SK-N-SH (cell line): Measurements from ENCODE around the gene ST6GALNAC3. TPM values are rescaled to one million over a fixed set of nuclear protein-coding genes. Genes with fewer than 3 reads are reported as not detected.

ENCODE experiments used
- CTCF ChIA-PET: fragments of 300-600, 350-600 bp; formaldehyde crosslinking; extraction: SDS; loops from one replicate; lab custom pipeline; 2021; lab: Yijun Ruan, JAX
- POLR2A ChIA-PET: fragments of 350-600 bp; sonication (Branson Sonifier 250); formaldehyde crosslinking; extraction: SDS; loops from one replicate; lab custom pipeline; 2020; ENCODE audit warnings: antibody characterized with exemption, inconsistent platforms; lab: Yijun Ruan, JAX
- DNase-seq: peaks from one replicate; pipeline ENCODE4 v3.0.0; 2012
- H2AFZ ChIP-seq: fragments of 200-600 bp; sonication (generic); 2 replicates; pipeline ENCODE4 v1.8.1; 2016; ENCODE audit warnings: antibody characterized with exemption, mild to moderate bottlenecking, low read depth
- H3F3A ChIP-seq: fragments of 200-600 bp; sonication (generic); replicated peaks from 2 replicates; pipeline ENCODE3; 2016; ENCODE audit warnings: antibody characterized with exemption, mild to moderate bottlenecking; ENCODE audit not compliant: insufficient read depth
- H3K27ac ChIP-seq, 2 experiments: fragments of 200-500 bp in 1 of 2; fragments of 200-600 bp in 1 of 2; sonication (Bioruptor generic) in 1 of 2; sonication (generic), shearing (Covaris generic) in 1 of 2; 2 replicates each; pipeline versions ENCODE4 v1.5.1 to v1.6.1; 2014 to 2016; ENCODE audit warnings: low read depth in 2 of 2, inconsistent platforms in 1 of 2, low read length in 1 of 2, mild to moderate bottlenecking in 1 of 2, mixed read lengths in 1 of 2
- H3K27me3 ChIP-seq: fragments of 200-600 bp; sonication (generic), shearing (Covaris generic); 2 replicates; pipeline ENCODE4 v1.6.1; 2016; ENCODE audit warnings: mixed run types; ENCODE audit not compliant: insufficient read depth
- H3K36me3 ChIP-seq, 2 experiments: fragments of 200-500 bp in 1 of 2; fragments of 200-600 bp in 1 of 2; sonication (Bioruptor generic) in 1 of 2; sonication (generic) in 1 of 2; replicated peaks in 1 of 2; 2 replicates each; pipeline versions ENCODE3 to v1.5.1; 2014 to 2016; ENCODE audit warnings: low read length in 1 of 2, mild to moderate bottlenecking in 1 of 2; ENCODE audit not compliant: insufficient read depth in 2 of 2, control insufficient read depth in 1 of 2
- H3K4me1 ChIP-seq, 2 experiments: fragments of 200-500 bp in 1 of 2; fragments of 200-600 bp in 1 of 2; sonication (Bioruptor generic) in 1 of 2; sonication (generic), shearing (Covaris generic) in 1 of 2; 2 replicates each; pipeline versions ENCODE4 v1.5.1 to v1.6.1; 2014 to 2016; ENCODE audit warnings: low read depth in 1 of 2, low read length in 1 of 2, mixed run types in 1 of 2; ENCODE audit not compliant: insufficient read depth in 2 of 2, control insufficient read depth in 1 of 2
- H3K4me2 ChIP-seq: fragments of 200-600 bp; sonication (generic), shearing (Covaris generic); 2 replicates; pipeline ENCODE4 v1.6.1; 2017; ENCODE audit warnings: mixed run types
- H3K4me3 ChIP-seq, 2 experiments: fragments of 200-500 bp in 1 of 2; fragments of 200-600 bp in 1 of 2; sonication (Bioruptor generic) in 1 of 2; sonication (generic), shearing (Covaris generic) in 1 of 2; 2 replicates each; pipeline versions ENCODE4 v1.5.1 to v1.8.1; 2014 to 2016; ENCODE audit warnings: low read depth in 2 of 2, inconsistent platforms in 1 of 2, low read length in 1 of 2, mild to moderate bottlenecking in 1 of 2, mixed read lengths in 1 of 2, moderate library complexity in 1 of 2
- H3K79me2 ChIP-seq: fragments of 200-600 bp; sonication (generic); 2 replicates; pipeline ENCODE4 v1.8.1; 2017; ENCODE audit warnings: mild to moderate bottlenecking; ENCODE audit not compliant: insufficient read depth
- H3K9ac ChIP-seq: fragments of 200-600 bp; sonication (generic); 2 replicates; pipeline ENCODE4 v1.6.1; 2017; ENCODE audit warnings: mixed run types
- H3K9me2 ChIP-seq: fragments of 200-600 bp; sonication (generic); 2 replicates; pipeline ENCODE4 v1.6.1; 2017; ENCODE audit warnings: mixed run types
- H3K9me3 ChIP-seq: fragments of 200-600 bp; sonication (generic); 2 replicates; pipeline ENCODE4 v1.6.1; 2017; ENCODE audit warnings: mixed run types, mild to moderate bottlenecking, moderate library complexity
- H4K20me1 ChIP-seq: fragments of 200-600 bp; sonication (generic); 2 replicates; pipeline ENCODE4 v1.6.1; 2017; ENCODE audit warnings: mild to moderate bottlenecking, mixed run types; ENCODE audit not compliant: insufficient read depth
- CHD2 ChIP-seq: fragments of 150-350 bp; IDR thresholded peaks from 2 replicates; pipeline ENCODE4 v1.6.1; 2018; ENCODE audit warnings: low read length; ENCODE audit not compliant: partially characterized antibody
- ELF1 ChIP-seq: IDR thresholded peaks from 2 replicates; pipeline ENCODE4 v1.4.0; 2012
- EP300 ChIP-seq, 2 experiments: IDR thresholded peaks; 2 replicates each; pipeline versions ENCODE4 v1.4.0 to v1.6.1; 2012; ENCODE audit warnings: borderline replicate concordance in 1 of 2, low read depth in 1 of 2, low read length in 1 of 2
- EZH2phosphoT487 ChIP-seq: fragments of 200-600 bp; sonication (generic); IDR thresholded peaks from 2 replicates; pipeline ENCODE4 v1.6.1; 2017; ENCODE audit warnings: low read depth, mixed run types, mild to moderate bottlenecking, antibody characterized with exemption, moderate library complexity, borderline replicate concordance
- FOSL2 ChIP-seq: IDR thresholded peaks from 2 replicates; pipeline ENCODE4 v1.4.0; 2012; ENCODE audit warnings: low read depth, mild to moderate bottlenecking, moderate library complexity, borderline replicate concordance
- FOXM1 ChIP-seq: IDR thresholded peaks from 2 replicates; pipeline ENCODE4 v1.4.0; 2012; ENCODE audit warnings: low read depth, mild to moderate bottlenecking
- GATA2 ChIP-seq: sonication (generic); formaldehyde crosslinking; IDR thresholded peaks from 2 replicates; pipeline ENCODE4 v1.5.0; 2020; ENCODE audit warnings: mild to moderate bottlenecking, missing genetic modification reagents
- JUND ChIP-seq: IDR thresholded peaks from 2 replicates; pipeline ENCODE4 v1.4.0; 2012
- RAD21 ChIP-seq: IDR thresholded peaks from 2 replicates; pipeline ENCODE4 v1.6.1; 2012; ENCODE audit warnings: mild to moderate bottlenecking, low read length
- RCOR1 ChIP-seq: fragments of 150-350 bp; IDR thresholded peaks from 2 replicates; pipeline ENCODE4 v1.6.1; 2017; ENCODE audit warnings: antibody characterized with exemption, low read length
- REST ChIP-seq: IDR thresholded peaks from 2 replicates; pipeline ENCODE4 v1.6.1; 2012; ENCODE audit warnings: mild to moderate bottlenecking, low read depth, low read length, moderate library complexity
- RFX5 ChIP-seq: IDR thresholded peaks from 2 replicates; pipeline ENCODE4 v1.6.1; 2012; ENCODE audit warnings: mild to moderate bottlenecking, improper control_type of control experiment, low read length
- SIN3A ChIP-seq: IDR thresholded peaks from 2 replicates; pipeline ENCODE4 v1.6.1; 2012; ENCODE audit warnings: low read depth, mild to moderate bottlenecking, low read length, moderate library complexity, borderline replicate concordance
- SMC3 ChIP-seq: IDR thresholded peaks from 2 replicates; pipeline ENCODE4 v1.6.1; 2012; ENCODE audit warnings: low read depth, low read length, improper control_type of control experiment
- TAF1 ChIP-seq: IDR thresholded peaks from 2 replicates; pipeline ENCODE4 v1.6.1; 2012; ENCODE audit warnings: low read depth, mild to moderate bottlenecking, low read length, moderate library complexity, borderline replicate concordance
- TCF12 ChIP-seq: IDR thresholded peaks from 2 replicates; pipeline ENCODE4 v1.4.0; 2012
- ZBTB33 ChIP-seq: IDR thresholded peaks from 2 replicates; pipeline ENCODE4 v1.4.0; 2012; ENCODE audit warnings: low read depth, borderline replicate concordance
- WGBS: methylation state at CpG from one replicate; pipeline ENCODE4 v1.1.6; 2017; ENCODE audit warnings: low lambda C conversion rate; 5-methylcytosine and 5-hydroxymethylcytosine counted together
- polyA plus RNA-seq, 3 experiments: library from polyadenylated mRNA; depleted of rRNA; stranded (reverse); fragments of >200 nt; gene quantifications; 2 replicates each; pipeline ENCODE4 v1.2.3, GENCODE V29; 2012

ST6GALNAC3 gene
- polyA plus RNA-seq, 1 of the 3 experiments (the other 2 are of a cell fraction), result 8.1 TPM

- Histone ChIP-seq H3K27me3 (no peaks in the 10 kb centered on the region), H3K9ac (no peak overlapping the region), H3K36me3 (no peaks in the 10 kb centered on the region), H3K9me2 (no peaks in the 10 kb centered on the region), H3K79me2 (no peaks in the 10 kb centered on the region), H3K9me3 (no peaks in the 10 kb centered on the region), H2AFZ (no peak overlapping the region), H4K20me1 (no peaks in the 10 kb centered on the region), H3K27ac (no peak overlapping the region), H3K4me1 (no peaks in the 10 kb centered on the region), H3K4me2 (no peak overlapping the region), H3K4me3 (no peak overlapping the region), H3F3A (no peaks in the 10 kb centered on the region)
- ChIA-PET CTCF (no interaction called here), POLR2A (no interaction called here)
- DNase-seq, result no peak
- WGBS, result 41% methylated on average over 2 of the region's 2 CpGs
- no peak for TF ChIP-seq CHD2
- no peak for TF ChIP-seq FOXM1
- no peak for TF ChIP-seq ELF1
- TF ChIP-seq SMC3, result no peak
- no peak for TF ChIP-seq RFX5
- no peak for TF ChIP-seq TAF1
- TF ChIP-seq TCF12, result no peak
- TF ChIP-seq JUND, result no peak
- TF ChIP-seq RCOR1, result no peak
- TF ChIP-seq REST, result no peak
- TF ChIP-seq FOSL2, result no peak
- TF ChIP-seq RAD21, result no peak
- no peak for TF ChIP-seq GATA2 (CRISPR knock-in tag)
- no peak for TF ChIP-seq ZBTB33
- no peak for TF ChIP-seq EZH2phosphoT487
- TF ChIP-seq EP300 (IDR thresholded peaks at IDR 0.05; ENCODE audit: borderline replicate concordance in 1 of 2, low read depth in 1 of 2, low read length in 1 of 2), result no peak
- no peak for TF ChIP-seq SIN3A
Measured at GRCh38 chr1:76666499-76666898, 592.0 kb downstream of the ST6GALNAC3 start.
